Pancreas (tissue), 10 donors: ENCODE measurements around the gene USB1. TPM values are rescaled to one million over a fixed set of nuclear protein-coding genes. Genes with fewer than 3 reads are reported as not detected.

ENCODE experiments used
- ATAC-seq, 4 donors: fragments of 200-7000 bp; cut with Tn5 transposase; one replicate each; pipeline versions ENCODE4 v1.8.0 to v1.9.1; 2020; ENCODE audit warnings: mild to moderate bottlenecking in 4 of 4, moderate library complexity in 4 of 4
- DNase-seq, 6 donors: peaks; one replicate each; pipeline ENCODE4 v3.0.0-alpha.2; 2020
- FAIRE-seq: peaks from 2 replicates; lab custom pipeline; 2012; peaks lifted over from hg19 to GRCh38; lab: Jason Lieb, UNC
- H3K27ac ChIP-seq, 4 donors: fragments of 200-600 bp; sonication (generic); 1 replicate in 3 of 4; 2 replicates in 1 of 4; pipeline versions ENCODE4 v1.5.0 to v1.8.0; 2020
- H3K27me3 ChIP-seq, 4 donors: fragments of 200-600 bp; one replicate each; pipeline ENCODE4 v1.8.0; 2021
- H3K36me3 ChIP-seq, 3 donors: fragments of 200-600 bp; sonication (generic) in 1 of 3; one replicate each; pipeline versions ENCODE4 v1.5.0 to v1.8.0; 2020 to 2021
- H3K4me1 ChIP-seq, 3 donors: fragments of 200-600 bp; one replicate each; pipeline ENCODE4 v1.8.0; 2021
- H3K4me3 ChIP-seq, 4 donors: fragments of 200-600 bp; sonication (generic) in 2 of 4; one replicate each; pipeline versions ENCODE4 v1.5.0 to v1.8.0; 2020 to 2021
- H3K9me3 ChIP-seq, 4 donors: fragments of 200-600 bp; one replicate each; pipeline ENCODE4 v1.8.0; 2021
- CTCF ChIP-seq, 4 donors: fragments of 200-600 bp; sonication (generic) in 3 of 4; IDR thresholded peaks; one replicate each; pipeline versions ENCODE4 v1.5.0 to v1.8.0; 2021; ENCODE audit warnings: antibody characterized with exemption in 4 of 4
- WGBS, 2 donors: extraction: QIAGEN DNeasy Blood & Tissue Kit; methylation state at CpG; one replicate each; pipeline ENCODE4 v1.1.7; 2013; 5-methylcytosine and 5-hydroxymethylcytosine counted together
- intact Hi-C, 3 donors: fragments of 100-400 bp; cut with DNase I; formaldehyde crosslinking; loops; one replicate each; pipeline versions ENCODE4 v1.11.1 to v1.14.2; 2022
- polyA plus RNA-seq, 2 donors: library from polyadenylated mRNA; stranded (reverse); fragments of 200-250 nt; gene quantifications; one replicate each; pipeline ENCODE4 v1.2.3, GENCODE V29; 2013
- total RNA-seq, 6 donors: library from RNA; stranded (reverse); fragmentation: NEBNext Ultra II Directional in 4 of 6; extraction: Animal tissue kit (Norgen Biotek cat#: 25700) in 4 of 6; gene quantifications; one replicate each; pipeline versions ENCODE4 v1.2.1 to v1.2.4, GENCODE V29; 2021 to 2023
- donor health status: healthy with polysubstance abuse.
- donor health status: DM: no; HTN: no; CAD: no; lungs with moderate emphysema.
- donor health status: DM: no; HTN: no; CAD: no.
- donor health status: control.
- donor health status: control.
- donor health status: Bipolar disorder and iron deficiency.
- donor health status: DM: yes; HTN: yes; CAD: no.
- donor health status: DM: no; HTN: no; CAD: no.
- donor health status: DM: no; HTN: no; CAD: no.
- donor health status: DM: yes; HTN: yes; CAD: no.

The USB1 gene
- total and polyA plus RNA-seq, 8 donors: 13.5 to 23.6 (median 17.7) TPM

DNA sequence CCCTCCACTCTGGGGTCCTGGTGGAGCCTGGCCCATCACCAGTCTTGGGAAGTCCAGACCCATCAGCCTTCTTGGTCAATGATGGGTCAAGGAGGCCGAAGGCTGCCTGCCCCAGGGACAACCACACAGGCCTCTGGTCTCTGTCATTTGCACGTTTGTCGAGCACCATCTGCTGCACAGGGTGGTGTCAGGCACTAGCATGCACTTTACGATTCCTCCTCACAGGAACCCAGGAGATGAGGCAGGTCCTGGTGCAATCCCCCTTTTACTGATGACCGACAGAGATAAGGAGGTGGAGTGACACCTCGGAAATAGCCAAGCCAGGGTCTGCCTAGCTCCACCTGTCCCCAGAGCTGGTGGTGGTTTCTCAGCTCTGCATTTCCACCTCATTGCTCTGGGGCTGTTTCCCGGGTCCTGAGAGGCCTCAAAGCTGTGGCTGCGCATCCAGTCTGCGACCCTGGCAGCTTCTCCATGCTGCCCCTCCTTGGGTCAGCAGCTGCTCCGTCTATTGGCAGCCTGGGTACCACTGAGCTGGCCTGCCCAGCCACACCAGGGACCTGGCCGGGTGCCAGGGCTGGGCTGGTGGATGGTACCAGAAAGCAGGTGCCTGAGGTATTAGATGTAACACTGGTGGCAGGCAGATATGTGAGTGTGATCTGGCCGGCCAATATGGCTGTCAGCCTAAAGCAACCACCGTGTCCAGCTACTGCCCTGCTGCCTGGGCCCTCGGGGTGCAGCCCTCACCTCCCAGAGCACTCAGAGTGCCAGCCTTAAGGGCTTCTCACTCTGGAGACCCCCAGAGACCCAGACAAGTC is 34.4 kb downstream of the USB1 start:
- WGBS, 2 donors: 72% methylated on average over 14 of the region's 14 CpGs
- FAIRE-seq (no peak), ATAC-seq (no peak), DNase-seq (no peak)
- Histone ChIP-seq H3K36me3 (peaks cover 0 to 17% (median 9%) of the 10 kb centered on the region in 3 donors), H3K27me3 (no peaks in the 10 kb centered on the region), H3K4me1 (peaks cover 13 to 30% (median 28%) of the 10 kb centered on the region in 3 donors), H3K27ac (no peak overlapping the region), H3K4me3 (no peak overlapping the region), H3K9me3 (no peaks in the 10 kb centered on the region)
- no peak for TF ChIP-seq CTCF (IDR thresholded peaks at IDR 0.05)
- intact Hi-C loops: no loop called here

- Histone ChIP-seq H3K4me1 (peaks cover 13 to 20% (median 19%) of the 10 kb centered on the region in 3 donors), H3K27ac (no peak overlapping the region), H3K27me3 (no peaks in the 10 kb centered on the region), H3K9me3 (no peaks in the 10 kb centered on the region), H3K4me3 (no peak overlapping the region), H3K36me3 (peaks cover 0 to 31% (median 11%) of the 10 kb centered on the region in 3 donors)
- no peak for FAIRE-seq
- ATAC-seq: no peak
- 93 to 95% methylated on average over 6 of the region's 6 CpGs for WGBS, 2 donors
- no peak for DNase-seq
- no peak for TF ChIP-seq CTCF (IDR thresholded peaks at IDR 0.05)
- intact Hi-C loops: no loop called here
These were observed 35.7 kb downstream of the USB1 start for GRCh38 chr16:58036943-58037342.

DNA sequence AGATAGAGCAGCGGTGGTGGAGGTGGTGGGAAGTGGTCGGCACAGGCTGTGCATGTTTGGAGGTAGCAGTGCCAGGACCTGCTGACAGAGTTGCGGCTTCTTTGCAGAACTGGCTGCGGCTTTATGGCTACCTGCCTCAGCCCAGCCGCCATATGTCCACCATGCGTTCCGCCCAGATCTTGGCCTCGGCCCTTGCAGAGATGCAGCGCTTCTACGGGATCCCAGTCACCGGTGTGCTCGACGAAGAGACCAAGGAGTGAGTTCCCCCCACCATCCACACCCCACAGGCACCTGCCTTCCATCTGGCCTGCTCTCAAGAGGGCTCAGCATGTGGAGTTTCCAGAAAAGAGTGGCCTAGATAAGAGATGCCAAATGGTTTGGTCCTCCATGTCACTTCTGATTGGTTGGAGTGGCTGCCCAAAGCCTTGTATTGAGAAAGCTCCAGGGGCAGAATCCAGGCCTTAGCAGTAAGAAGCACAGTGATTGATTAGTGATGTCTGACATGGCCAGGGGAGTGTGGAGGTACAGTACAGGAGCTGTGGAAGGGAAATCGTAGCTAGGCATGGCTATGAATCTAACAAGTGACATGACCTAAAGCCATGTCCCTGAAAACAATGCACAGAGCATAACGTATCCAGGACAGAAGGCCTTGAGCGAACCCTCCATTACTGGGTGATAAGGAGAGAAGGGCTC is 36.3 kb downstream of the USB1 start:
- no peak for ATAC-seq
- DNase-seq: peak in 1 of 6 donors; percentile 5
- H3K4me3 ChIP-seq: no peak overlapping the region
- intact Hi-C loops: no loop called here
- no peaks in the 10 kb centered on the region for H3K9me3 ChIP-seq
- H3K36me3 ChIP-seq: peaks cover 0 to 36% (median 12%) of the 10 kb centered on the region in 3 donors
- TF ChIP-seq CTCF (IDR thresholded peaks at IDR 0.05): no peak
- WGBS, 2 donors: 95% methylated on average over 15 to 16 of the region's 16 CpGs
- no peaks in the 10 kb centered on the region for H3K27me3 ChIP-seq
- no peak for FAIRE-seq
- no peak overlapping the region for H3K27ac ChIP-seq
- peaks cover 10 to 14% (median 13%) of the 10 kb centered on the region in 3 donors for H3K4me1 ChIP-seq

GRCh38 chr16:58038219-58038641 is 37.0 kb downstream of the USB1 start:
- DNase-seq (peak in 2 of 6 donors; percentile 11 to 65), ATAC-seq (no peak), FAIRE-seq (no peak)
- no peaks in the 10 kb centered on the region for H3K9me3 ChIP-seq
- no peak overlapping the region for H3K27ac ChIP-seq
- H3K27me3 ChIP-seq: no peaks in the 10 kb centered on the region
- H3K4me3 ChIP-seq: no peak overlapping the region
- WGBS, 2 donors: 93 to 96% methylated on average over 20 of the region's 20 CpGs
- peaks cover 0 to 41% (median 19%) of the 10 kb centered on the region in 3 donors for H3K36me3 ChIP-seq
- intact Hi-C loops: no loop called here
- no peak for TF ChIP-seq CTCF (IDR thresholded peaks at IDR 0.05)
- peaks cover 2 to 7% (median 7%) of the 10 kb centered on the region in 3 donors for H3K4me1 ChIP-seq
